ENCODE data around the gene RHBDL3. TPM values are rescaled to one million over a fixed set of nuclear protein-coding genes. Genes with fewer than 3 reads are reported as not detected.

The RHBDL3 gene
- total RNA-seq, 1 experiment from 2014 or later: 0.24 TPM

DNA sequence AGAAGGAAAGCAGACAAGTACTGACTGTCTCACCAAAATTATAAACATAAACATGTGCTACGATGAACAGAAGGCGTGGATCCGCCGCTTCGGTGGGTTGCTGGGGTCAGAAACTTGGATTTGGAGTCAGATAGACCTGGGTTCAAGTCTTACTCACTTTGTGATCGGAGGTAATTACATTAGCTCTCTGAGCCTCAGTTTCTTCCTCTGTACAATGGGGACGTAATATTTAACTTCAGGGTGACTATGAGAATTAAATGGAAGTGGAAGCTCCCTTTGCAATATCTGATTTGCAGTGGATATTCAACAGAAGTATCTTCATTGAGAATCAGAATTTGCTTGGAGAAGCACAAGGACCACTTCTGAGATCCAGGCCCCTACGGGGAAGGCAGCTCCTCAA, 6.2 kb downstream of the RHBDL3 start:
- Mint-ChIP-seq H3K4me1 (ENCODE audit: low read depth, unreplicated experiment) (peaks cover 12% of the 10 kb centered on the region), H3K9me3 (ENCODE audit: low read depth, unreplicated experiment) (no peaks in the 10 kb centered on the region), H3K27ac (ENCODE audit: unreplicated experiment) (no peak overlapping the region), H3K4me3 (ENCODE audit: low read depth, unreplicated experiment) (no peak overlapping the region), H3K27me3 (ENCODE audit: unreplicated experiment) (peaks cover 79% of the 10 kb centered on the region), H3K36me3 (ENCODE audit: insufficient read depth, unreplicated experiment) (peaks cover 4% of the 10 kb centered on the region)
- intact Hi-C loops (cut with micrococcal nuclease; ENCODE audit: unreplicated experiment): no loop called here
- DNase-seq: no peak
- BruUV-seq (replicated peaks): no TSS peak
- TF ChIP-seq, protein P1, sequence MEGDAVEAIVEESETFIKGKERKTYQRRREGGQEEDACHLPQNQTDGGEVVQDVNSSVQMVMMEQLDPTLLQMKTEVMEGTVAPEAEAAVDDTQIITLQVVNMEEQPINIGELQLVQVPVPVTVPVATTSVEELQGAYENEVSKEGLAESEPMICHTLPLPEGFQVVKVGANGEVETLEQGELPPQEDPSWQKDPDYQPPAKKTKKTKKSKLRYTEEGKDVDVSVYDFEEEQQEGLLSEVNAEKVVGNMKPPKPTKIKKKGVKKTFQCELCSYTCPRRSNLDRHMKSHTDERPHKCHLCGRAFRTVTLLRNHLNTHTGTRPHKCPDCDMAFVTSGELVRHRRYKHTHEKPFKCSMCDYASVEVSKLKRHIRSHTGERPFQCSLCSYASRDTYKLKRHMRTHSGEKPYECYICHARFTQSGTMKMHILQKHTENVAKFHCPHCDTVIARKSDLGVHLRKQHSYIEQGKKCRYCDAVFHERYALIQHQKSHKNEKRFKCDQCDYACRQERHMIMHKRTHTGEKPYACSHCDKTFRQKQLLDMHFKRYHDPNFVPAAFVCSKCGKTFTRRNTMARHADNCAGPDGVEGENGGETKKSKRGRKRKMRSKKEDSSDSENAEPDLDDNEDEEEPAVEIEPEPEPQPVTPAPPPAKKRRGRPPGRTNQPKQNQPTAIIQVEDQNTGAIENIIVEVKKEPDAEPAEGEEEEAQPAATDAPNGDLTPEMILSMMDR (IDR thresholded peaks at IDR 0.05; ENCODE audit: unreplicated experiment): no peak
- CTCF ChIA-PET: interaction anchor here (0.5 kb wide), 1 partner anchor 53 kb away, joined by 4 read pairs; no protein-coding TSS in a partner anchor

DNA sequence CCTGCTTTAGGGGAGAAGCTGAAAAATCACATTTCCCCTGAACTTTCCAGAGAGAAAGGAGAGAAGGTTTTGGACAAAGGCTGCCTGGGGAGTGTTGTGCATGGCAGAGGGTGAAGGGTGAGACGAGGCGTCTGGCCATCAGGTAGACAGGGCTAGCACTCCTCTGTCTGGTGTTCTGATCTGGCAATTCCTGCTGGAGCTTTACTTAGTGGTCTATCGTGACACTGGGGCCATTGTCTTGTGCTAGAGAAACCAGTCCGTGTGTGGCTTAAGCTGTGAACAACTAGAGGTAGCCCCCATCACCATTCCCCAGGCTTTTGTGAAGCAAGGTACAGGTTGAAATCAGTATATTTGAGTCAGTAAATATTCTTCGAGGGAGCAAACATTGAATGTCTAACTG, 8.5 kb downstream of the RHBDL3 start:
- Mint-ChIP-seq H3K9me3 (ENCODE audit: low read depth, unreplicated experiment) (no peaks in the 10 kb centered on the region), H3K36me3 (ENCODE audit: insufficient read depth, unreplicated experiment) (peaks cover 3% of the 10 kb centered on the region), H3K4me1 (ENCODE audit: low read depth, unreplicated experiment) (no peaks in the 10 kb centered on the region), H3K27me3 (ENCODE audit: unreplicated experiment) (peaks cover 57% of the 10 kb centered on the region), H3K27ac (ENCODE audit: unreplicated experiment) (no peak overlapping the region), H3K4me3 (ENCODE audit: low read depth, unreplicated experiment) (no peak overlapping the region)
- TF ChIP-seq, protein P1 (IDR thresholded peaks at IDR 0.05; ENCODE audit: unreplicated experiment): no peak
- intact Hi-C loops (cut with micrococcal nuclease; ENCODE audit: unreplicated experiment): no loop called here
- no TSS peak for BruUV-seq (replicated peaks)
- CTCF ChIA-PET: no interaction called here
- no peak for DNase-seq

DNA sequence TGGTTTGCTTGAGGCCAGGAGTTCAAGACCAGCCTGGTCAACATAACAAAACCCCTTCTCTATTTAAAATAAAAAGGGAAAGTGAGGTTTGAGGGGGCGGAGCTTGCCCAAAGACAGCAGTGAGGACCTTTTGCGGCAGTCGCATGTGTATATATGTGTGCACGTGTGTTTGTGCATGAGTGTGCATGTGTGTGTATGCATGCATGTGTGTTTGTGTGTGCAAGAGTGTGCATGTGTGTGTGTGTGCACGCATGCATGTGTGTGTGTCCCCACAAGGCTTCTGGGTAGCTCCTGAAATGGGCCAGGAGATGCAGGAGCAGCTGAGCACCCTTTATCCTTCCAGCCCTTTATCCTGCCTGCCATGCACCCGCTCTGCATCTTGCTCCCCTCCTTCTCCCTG, 9.0 kb downstream of the RHBDL3 start:
- H3K4me3 Mint-ChIP-seq (ENCODE audit: low read depth, unreplicated experiment): no peak overlapping the region
- intact Hi-C loops (cut with micrococcal nuclease; ENCODE audit: unreplicated experiment): no loop called here
- H3K27ac Mint-ChIP-seq (ENCODE audit: unreplicated experiment): no peak overlapping the region
- no TSS peak for BruUV-seq (replicated peaks)
- H3K36me3 Mint-ChIP-seq (ENCODE audit: insufficient read depth, unreplicated experiment): no peaks in the 10 kb centered on the region
- DNase-seq: no peak
- TF ChIP-seq, protein P1 (IDR thresholded peaks at IDR 0.05; ENCODE audit: unreplicated experiment): no peak
- no peaks in the 10 kb centered on the region for H3K4me1 Mint-ChIP-seq (ENCODE audit: low read depth, unreplicated experiment)
- H3K27me3 Mint-ChIP-seq (ENCODE audit: unreplicated experiment): peaks cover 57% of the 10 kb centered on the region
- H3K9me3 Mint-ChIP-seq (ENCODE audit: low read depth, unreplicated experiment): no peaks in the 10 kb centered on the region
- CTCF ChIA-PET: no interaction called here

DNA sequence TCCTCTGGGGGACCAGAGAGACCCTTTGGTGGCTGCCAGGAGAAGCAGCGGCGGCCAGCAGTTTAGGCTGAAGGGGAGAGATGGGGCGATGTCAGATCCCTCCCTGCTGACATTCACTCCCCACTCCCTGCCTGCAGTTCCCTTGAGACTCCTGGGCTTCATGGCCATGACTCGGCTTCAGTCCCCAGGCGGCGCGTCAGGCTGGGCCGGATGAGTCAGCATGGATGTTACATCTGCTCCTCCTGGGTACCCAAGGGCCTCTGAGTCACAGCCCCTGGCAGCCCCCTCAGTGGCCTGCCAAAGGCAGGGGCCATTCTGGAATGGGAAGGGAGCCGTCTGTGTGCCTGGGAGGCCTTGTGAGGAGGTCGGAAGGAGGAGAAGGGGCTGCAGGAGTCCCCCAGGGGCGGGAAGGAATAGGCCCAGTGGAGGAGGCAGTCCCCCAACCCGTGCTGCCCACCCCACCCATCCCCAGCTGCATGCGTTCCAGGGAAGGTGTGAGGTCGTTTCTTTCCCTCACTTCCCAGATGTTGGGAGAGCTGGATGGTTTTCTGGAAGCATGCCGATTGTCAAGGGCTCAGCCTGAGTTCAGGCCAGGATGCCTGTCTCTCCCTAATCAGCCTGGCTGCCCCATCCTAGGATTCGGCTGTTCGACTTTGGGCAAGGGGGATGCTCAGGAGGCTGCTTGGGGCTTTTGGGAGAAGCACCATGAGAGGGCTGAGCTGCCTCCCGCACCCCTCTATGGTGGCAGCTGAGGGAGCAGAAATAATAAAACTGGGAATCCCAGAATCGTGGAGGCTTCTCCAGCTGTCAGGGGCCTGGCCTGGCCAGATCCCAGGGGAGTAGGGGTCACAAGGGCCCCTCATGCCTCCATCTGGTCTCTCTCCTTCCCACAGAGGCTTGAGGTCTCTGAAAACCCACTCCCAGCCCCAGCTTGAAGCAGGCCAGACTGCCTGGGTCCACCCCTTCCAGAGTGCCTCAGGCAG, 9.7 kb downstream of the RHBDL3 start:
- TF ChIP-seq, protein P1 (IDR thresholded peaks at IDR 0.05; ENCODE audit: unreplicated experiment): no peak
- Mint-ChIP-seq H3K27me3 (ENCODE audit: unreplicated experiment) (peaks cover 57% of the 10 kb centered on the region), H3K9me3 (ENCODE audit: low read depth, unreplicated experiment) (no peaks in the 10 kb centered on the region), H3K27ac (ENCODE audit: unreplicated experiment) (no peak overlapping the region), H3K4me3 (ENCODE audit: low read depth, unreplicated experiment) (no peak overlapping the region), H3K36me3 (ENCODE audit: insufficient read depth, unreplicated experiment) (no peaks in the 10 kb centered on the region), H3K4me1 (ENCODE audit: low read depth, unreplicated experiment) (no peaks in the 10 kb centered on the region)
- DNase-seq: peak; percentile 28
- CTCF ChIA-PET: interaction anchor here (0.6 to 1.2 kb wide), 2 partner anchors 12 to 14 kb away, joined by 4 to 5 read pairs; no protein-coding TSS in a partner anchor
- intact Hi-C loops (cut with micrococcal nuclease; ENCODE audit: unreplicated experiment): no loop called here
- BruUV-seq (replicated peaks): no TSS peak
